ENCODE results near the gene RAD51B.

The RAD51B gene

GRCh38 chr14:68402525-68403101 lies 583.0 kb downstream of the RAD51B start:
- no peak for DNase-seq (ENCODE audit: low read depth in 2 of 2)

DNA sequence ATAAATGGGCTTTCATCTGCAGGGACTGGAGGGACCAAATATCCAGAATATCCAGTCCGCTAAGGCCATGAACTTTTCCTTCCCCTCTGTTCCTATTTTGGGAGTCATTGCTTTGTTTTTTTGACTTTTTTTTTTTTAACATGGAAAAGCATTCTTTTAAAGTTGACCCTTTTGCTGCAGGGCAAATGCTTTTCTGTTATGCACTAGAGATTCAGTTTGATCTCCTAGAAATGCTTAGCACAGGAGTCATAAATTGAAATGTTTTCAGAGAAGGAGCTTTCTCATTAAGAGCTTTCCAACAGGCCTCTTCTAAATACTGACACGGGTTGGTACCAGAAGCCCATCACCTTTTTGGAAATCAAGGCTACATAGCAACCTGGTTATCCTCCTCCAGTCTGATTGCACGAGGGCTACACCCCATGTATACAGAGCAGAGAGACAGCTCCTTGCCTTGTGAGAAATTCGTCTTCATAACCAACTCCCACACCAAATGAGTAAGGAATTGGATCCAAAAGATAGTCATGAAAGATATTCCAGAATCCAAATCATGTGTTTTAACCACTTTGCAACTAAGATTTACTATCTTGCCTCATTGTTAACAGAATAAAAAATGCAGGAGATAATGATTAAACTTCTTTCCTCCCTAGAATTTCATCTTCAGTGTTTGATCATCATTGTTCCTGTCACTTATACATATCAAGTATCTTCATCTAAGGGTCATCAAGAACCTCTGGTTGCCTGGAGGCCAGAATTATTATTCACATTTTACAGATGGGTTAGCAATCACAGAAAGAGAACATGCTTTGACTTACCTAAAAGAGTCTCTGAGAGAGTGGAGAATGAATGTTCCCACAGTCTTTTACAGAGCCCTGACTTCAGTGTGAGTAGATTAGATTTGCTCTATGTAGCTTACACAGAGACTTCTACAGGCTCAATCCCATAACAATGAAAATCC lies 583.9 kb downstream of the RAD51B start:
- no peak for DNase-seq (ENCODE audit: low read depth in 2 of 2)

GRCh38 chr14:68404146-68404527 lies 584.6 kb downstream of the RAD51B start:
- DNase-seq (ENCODE audit: low read depth in 2 of 2): no peak

DNA sequence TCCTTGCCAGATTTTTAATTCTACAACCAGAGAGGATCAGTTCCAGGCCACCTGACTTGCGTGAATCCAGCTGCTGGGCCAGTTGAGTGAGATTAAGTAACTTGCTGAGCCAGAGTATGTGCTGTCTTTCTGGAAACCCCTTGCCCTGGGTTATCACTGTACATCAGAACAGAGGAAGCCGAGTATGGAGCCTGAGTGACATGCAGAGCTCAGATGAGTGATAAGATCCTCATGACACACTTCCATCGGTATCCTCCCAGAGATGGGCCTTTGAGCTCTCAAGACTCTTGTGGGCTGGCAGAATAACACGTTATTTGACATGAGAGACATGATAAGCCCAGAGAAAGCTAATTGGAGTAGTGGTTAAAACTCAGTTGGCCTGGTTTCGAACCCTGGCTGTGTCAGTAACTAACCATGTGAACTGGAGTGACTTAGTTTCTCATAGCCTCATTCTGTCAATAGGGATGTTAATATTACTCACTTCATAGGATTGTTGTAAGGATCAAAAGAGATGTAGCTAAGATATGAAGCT lies 585.1 kb downstream of the RAD51B start:
- DNase-seq (ENCODE audit: low read depth in 2 of 2): no peak

- DNase-seq (ENCODE audit: low read depth in 2 of 2): no peak
These were observed 586.4 kb downstream of the RAD51B start for GRCh38 chr14:68405961-68406360.

- no peak for DNase-seq (ENCODE audit: low read depth in 2 of 2)
These were observed 587.7 kb downstream of the RAD51B start for GRCh38 chr14:68407285-68407684.

DNA sequence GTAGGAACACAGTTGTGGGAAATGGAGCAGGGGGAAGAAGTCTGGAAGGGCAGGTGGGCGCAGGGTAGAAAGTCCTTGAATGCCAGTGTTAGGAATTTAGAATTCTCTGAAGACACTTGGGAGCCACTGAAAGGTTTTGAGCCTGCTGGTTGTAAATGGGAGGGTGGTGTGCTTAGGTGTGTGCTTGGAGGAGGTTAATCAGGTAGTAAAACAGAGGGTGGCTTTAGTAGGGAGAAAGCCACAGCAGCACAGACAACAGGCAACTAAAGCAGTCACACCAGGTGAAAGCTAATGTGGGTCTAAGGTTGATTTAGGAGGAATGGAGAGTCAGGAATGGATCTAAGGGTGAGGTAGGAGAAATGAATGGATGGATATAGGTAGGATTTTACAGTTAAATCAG lies 588.2 kb downstream of the RAD51B start:
- no peak for DNase-seq (ENCODE audit: low read depth in 2 of 2)

GRCh38 chr14:68408680-68409079 lies 589.1 kb downstream of the RAD51B start:
- DNase-seq (ENCODE audit: low read depth in 2 of 2): no peak

DNA sequence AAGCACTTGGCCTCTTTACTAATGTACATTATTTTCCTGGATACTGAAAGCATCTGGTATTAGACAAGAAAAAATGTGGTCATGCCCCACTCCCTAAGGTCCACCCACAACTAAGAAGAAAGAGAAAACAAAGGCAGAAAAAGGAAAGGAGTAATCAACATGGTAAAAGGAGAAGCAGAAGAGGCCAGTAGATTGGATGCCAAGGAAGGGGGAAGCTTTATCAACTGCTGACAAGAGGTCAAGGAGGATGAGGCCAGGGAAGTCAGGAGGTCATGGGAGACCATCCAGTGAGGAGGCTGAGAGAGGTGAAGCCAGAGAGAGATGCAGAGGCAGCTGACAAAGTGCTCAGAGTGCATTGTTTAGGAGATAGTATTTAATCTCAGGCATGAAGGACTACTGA lies 589.8 kb downstream of the RAD51B start:
- no peak for DNase-seq (ENCODE audit: low read depth in 2 of 2)

DNA sequence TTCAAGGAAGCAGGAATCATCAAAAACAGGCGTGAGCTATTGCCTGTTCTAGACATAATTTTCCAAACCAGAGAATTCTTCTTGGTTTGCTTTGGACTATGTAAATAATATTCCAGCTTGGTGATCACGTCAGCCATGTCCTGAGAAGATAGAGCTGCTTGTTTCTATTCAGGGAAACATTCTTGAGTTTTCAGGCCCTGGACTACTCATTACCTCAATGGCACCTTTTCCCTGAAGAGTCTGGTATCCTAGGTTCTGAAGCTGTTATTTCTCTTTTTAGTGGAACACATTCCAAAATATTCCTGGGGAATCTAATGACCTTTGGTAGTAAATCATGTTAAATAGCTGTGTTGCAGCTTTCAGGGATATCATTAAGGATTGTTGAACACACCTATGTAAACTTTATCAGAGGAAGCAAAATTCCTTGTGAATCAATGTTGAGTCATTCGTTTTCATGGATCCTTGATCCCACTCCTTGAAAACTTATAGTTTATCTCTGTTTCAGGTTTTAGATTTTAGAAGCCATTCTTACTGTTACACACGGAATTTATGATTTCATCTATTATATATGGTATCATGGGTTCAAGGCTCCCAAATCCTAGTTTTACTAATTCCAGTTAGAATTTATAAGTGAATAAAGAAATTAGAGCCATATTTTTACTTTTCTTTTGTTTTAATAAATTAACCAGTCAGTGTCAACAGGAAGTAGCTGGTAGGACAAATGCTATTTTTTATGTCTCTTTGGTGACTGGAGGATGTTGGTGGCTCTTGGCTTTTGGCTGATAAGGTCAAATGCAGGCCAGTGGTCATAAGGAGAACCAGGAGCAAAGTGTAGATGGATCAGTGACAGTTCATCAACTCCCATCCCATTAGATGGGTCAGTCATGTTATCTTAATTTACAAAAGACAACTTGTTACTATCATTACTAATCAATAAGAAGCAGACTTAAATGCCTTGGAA lies 593.2 kb downstream of the RAD51B start:
- DNase-seq (ENCODE audit: low read depth in 2 of 2): no peak

DNA sequence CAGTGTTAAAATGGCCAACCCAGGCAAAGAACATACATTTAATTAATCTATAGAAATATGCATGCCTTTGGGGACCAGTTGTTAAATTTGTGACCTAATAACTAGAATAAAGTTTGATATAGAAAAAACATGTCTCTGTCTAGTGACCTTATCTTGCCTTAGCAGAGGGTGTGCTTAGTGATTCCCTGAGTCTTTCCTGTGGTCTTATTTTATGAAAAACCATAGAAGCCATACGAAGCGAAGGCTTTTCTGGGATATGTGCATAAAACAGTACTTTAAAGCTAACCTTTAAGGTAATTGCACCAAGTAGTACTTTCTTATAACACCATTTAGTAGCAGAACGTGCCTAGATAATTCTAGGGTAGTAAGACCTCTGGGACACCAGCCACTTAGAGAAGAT lies 593.9 kb downstream of the RAD51B start:
- no peak for DNase-seq (ENCODE audit: low read depth in 2 of 2)

DNA sequence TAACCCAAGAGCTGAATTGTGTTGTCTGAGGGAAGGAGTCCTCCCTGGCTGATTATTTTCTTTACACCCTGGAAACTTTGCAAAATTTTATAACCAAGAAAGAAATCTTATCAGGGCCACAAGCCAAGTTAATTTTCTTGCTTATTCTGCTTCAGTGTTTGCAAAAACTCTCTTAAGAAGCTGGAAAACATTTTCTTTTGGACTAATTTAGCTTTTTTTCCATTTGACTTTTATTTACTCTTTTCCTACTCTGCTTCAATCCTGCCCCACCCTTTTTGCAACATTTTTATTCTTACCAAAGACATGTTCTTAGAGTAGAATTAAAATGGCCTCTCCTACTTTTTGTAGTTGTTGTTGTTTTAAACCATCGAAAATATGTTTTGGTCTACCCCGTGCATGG lies 594.5 kb downstream of the RAD51B start:
- DNase-seq (ENCODE audit: low read depth in 2 of 2): no peak

DNA sequence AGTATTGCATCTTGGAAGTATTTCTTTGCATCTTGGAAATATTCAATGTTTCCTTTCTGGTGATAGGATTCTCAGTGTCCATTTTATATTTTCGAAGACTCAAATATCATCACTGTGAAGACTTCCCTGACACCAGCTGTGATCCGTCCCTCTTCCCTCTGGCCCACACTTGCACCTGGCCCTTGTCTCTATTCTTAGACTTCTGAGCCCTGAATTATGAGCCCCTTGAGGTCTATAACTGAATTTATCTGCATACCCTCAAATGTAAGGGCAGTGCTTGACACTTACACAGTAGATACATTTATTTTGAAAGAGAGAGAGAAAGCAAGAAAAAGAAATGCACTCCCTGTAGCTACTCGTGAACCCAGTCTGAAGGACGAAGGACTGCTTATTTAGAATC lies 596.6 kb downstream of the RAD51B start:
- no peak for DNase-seq (ENCODE audit: low read depth in 2 of 2)

- DNase-seq (ENCODE audit: low read depth in 2 of 2): no peak
These were observed 597.6 kb downstream of the RAD51B start for GRCh38 chr14:68417009-68417650.

DNA sequence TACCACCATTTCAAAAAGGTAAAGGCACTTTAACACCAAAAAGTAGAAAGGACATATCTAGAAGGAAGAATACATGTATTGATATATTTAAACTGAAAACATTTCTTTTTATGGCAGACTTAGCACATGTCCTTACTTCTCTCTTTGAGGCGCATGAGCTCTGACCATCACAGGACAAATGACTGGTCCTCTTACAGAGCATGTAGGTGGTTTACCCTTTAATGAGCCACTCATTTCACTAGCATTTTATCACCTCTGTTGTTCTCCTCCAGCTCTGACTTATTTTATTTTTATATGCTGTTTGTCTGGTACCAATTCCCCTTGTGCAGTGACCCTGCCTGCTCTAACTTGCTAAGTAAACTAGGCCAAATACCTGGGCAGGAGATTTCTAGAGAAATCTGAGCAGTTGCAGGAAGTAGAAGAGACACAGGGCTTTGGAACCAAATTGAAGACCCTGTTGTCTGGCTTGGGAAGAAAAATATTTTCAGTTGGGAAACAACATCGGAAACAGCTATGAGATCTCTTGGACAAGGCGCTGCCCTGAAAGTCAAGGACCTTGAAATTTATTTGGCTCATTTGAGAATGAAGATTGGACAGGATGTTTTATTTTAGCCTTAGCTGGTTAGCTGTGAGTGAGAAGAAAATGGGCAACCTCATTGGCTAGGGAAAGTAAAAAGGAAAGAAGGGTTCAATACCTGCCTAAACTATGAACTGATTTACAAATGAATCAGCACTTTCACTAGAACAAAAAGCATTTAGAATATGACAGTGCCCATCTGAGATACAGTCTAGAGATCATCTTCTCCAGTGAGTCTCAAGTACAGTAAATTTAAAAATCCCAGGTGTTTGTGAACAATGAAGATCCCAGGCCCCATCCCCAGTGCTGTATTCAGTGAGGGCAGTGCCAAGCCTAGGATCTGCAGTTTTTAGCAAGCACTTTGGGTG lies 598.9 kb downstream of the RAD51B start:
- DNase-seq (ENCODE audit: low read depth in 2 of 2): no peak

DNA sequence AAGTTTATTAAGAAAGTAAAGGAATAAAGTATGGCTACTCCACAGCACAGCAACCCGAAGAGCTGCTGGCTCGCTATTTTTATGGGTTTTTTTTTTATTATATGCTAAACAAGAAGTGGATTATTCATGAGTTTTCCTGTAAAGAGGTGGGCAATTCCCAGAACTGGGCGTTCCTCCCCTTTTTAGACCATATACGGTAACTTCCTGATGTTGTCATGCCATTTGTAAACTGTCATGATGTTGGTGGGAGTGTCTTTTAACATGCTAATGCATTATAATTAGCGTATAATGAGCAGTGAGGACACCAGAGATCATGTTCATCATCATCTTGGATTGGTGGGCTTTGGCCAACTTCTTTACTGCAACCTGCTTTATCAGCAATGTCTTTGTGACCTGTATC lies 600.8 kb downstream of the RAD51B start:
- DNase-seq (ENCODE audit: low read depth in 2 of 2): no peak

DNA sequence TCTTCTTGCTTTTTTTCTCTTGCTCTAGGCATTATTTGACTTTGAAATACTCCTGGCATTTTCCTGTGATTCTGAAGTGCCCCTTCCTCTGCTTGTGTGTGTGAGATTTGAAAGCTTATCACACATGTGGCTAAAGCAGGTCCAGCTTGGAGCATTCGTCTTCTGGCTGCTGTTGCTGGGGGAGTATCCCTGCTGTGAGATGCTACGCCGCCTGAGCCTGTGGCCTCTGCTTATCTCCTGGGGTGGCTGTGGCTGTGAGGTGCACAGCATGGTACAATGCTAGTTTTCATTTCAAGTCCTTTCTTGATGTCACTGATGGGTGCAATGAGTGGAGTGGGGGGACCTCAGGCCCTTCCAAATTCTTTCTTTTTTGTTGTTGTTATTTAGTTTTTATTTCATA lies 601.5 kb downstream of the RAD51B start:
- DNase-seq (ENCODE audit: low read depth in 2 of 2): no peak

GRCh38 chr14:68423686-68424085 lies 604.1 kb downstream of the RAD51B start:
- DNase-seq (ENCODE audit: low read depth in 2 of 2): no peak

GRCh38 chr14:68424443-68425172 lies 605.0 kb downstream of the RAD51B start:
- no peak for DNase-seq (ENCODE audit: low read depth in 2 of 2)
